ENCODE measurements around the gene SF3B3. TPM values are rescaled to one million over a fixed set of nuclear protein-coding genes. Genes with fewer than 3 reads are reported as not detected.

SF3B3 gene
- total RNA-seq, 1 donor from 2014 or later = 278 TPM

Other genes with a start within 250 kb of the SF3B3 start
- 179 TPM for gene AARS1, start 234.3 kb upstream of the SF3B3 start, total RNA-seq (ENCODE audit: unreplicated experiment)
- gene DDX19B, start 224.6 kb upstream of the SF3B3 start, total RNA-seq (ENCODE audit: unreplicated experiment) = 50.4 TPM
- gene DDX19A, start 176.9 kb upstream of the SF3B3 start, total RNA-seq (ENCODE audit: unreplicated experiment) = 33.0 TPM
- gene ST3GAL2, start 84.7 kb upstream of the SF3B3 start, total RNA-seq (ENCODE audit: unreplicated experiment) = 134 TPM
- 15.4 TPM for gene FCSK, start 69.2 kb upstream of the SF3B3 start, total RNA-seq (ENCODE audit: unreplicated experiment)
- 70.8 TPM for gene COG4, start 262 bp upstream of the SF3B3 start, total RNA-seq (ENCODE audit: unreplicated experiment)
- gene IL34, start 122.7 kb downstream of the SF3B3 start, total RNA-seq (ENCODE audit: unreplicated experiment) = 0.42 TPM
- 36.2 TPM for gene MTSS2, start 162.2 kb downstream of the SF3B3 start, total RNA-seq (ENCODE audit: unreplicated experiment)

Measured in glutamatergic neuron (in vitro differentiated cells).